ENCODE results near the gene MBOAT2. TPM values are rescaled to one million over a fixed set of nuclear protein-coding genes. Genes with fewer than 3 reads are reported as not detected.
"Not testable (repeated sequence)": the region's sequence is repeated elsewhere in the genome, so short reads cannot be mapped to it uniquely, and the experiment has no call there.

The MBOAT2 gene
- total and polyA plus RNA-seq, 2 experiments from 2014 or later: 15.9 to 22.7 TPM

DNA sequence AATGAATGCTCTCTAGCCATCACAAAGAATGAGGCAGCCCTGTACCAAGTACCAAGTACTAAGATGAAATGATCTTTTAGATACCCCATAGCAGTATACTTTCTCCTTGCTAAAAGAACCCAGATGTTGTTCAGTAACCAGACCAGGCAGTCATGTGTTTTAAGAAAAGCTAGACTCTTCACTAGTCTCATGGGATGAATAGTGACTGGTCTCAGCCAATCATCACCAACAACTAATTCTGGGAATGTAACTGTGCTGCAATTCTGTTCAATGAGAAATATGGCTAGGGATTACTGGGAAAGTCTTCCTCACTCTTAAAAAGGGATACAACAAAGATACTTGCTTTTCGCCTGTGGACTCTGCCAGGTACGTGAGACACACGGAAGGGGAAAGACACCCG is 29.5 kb downstream of the MBOAT2 start (continued):
- TF ChIP-seq, protein P1, sequence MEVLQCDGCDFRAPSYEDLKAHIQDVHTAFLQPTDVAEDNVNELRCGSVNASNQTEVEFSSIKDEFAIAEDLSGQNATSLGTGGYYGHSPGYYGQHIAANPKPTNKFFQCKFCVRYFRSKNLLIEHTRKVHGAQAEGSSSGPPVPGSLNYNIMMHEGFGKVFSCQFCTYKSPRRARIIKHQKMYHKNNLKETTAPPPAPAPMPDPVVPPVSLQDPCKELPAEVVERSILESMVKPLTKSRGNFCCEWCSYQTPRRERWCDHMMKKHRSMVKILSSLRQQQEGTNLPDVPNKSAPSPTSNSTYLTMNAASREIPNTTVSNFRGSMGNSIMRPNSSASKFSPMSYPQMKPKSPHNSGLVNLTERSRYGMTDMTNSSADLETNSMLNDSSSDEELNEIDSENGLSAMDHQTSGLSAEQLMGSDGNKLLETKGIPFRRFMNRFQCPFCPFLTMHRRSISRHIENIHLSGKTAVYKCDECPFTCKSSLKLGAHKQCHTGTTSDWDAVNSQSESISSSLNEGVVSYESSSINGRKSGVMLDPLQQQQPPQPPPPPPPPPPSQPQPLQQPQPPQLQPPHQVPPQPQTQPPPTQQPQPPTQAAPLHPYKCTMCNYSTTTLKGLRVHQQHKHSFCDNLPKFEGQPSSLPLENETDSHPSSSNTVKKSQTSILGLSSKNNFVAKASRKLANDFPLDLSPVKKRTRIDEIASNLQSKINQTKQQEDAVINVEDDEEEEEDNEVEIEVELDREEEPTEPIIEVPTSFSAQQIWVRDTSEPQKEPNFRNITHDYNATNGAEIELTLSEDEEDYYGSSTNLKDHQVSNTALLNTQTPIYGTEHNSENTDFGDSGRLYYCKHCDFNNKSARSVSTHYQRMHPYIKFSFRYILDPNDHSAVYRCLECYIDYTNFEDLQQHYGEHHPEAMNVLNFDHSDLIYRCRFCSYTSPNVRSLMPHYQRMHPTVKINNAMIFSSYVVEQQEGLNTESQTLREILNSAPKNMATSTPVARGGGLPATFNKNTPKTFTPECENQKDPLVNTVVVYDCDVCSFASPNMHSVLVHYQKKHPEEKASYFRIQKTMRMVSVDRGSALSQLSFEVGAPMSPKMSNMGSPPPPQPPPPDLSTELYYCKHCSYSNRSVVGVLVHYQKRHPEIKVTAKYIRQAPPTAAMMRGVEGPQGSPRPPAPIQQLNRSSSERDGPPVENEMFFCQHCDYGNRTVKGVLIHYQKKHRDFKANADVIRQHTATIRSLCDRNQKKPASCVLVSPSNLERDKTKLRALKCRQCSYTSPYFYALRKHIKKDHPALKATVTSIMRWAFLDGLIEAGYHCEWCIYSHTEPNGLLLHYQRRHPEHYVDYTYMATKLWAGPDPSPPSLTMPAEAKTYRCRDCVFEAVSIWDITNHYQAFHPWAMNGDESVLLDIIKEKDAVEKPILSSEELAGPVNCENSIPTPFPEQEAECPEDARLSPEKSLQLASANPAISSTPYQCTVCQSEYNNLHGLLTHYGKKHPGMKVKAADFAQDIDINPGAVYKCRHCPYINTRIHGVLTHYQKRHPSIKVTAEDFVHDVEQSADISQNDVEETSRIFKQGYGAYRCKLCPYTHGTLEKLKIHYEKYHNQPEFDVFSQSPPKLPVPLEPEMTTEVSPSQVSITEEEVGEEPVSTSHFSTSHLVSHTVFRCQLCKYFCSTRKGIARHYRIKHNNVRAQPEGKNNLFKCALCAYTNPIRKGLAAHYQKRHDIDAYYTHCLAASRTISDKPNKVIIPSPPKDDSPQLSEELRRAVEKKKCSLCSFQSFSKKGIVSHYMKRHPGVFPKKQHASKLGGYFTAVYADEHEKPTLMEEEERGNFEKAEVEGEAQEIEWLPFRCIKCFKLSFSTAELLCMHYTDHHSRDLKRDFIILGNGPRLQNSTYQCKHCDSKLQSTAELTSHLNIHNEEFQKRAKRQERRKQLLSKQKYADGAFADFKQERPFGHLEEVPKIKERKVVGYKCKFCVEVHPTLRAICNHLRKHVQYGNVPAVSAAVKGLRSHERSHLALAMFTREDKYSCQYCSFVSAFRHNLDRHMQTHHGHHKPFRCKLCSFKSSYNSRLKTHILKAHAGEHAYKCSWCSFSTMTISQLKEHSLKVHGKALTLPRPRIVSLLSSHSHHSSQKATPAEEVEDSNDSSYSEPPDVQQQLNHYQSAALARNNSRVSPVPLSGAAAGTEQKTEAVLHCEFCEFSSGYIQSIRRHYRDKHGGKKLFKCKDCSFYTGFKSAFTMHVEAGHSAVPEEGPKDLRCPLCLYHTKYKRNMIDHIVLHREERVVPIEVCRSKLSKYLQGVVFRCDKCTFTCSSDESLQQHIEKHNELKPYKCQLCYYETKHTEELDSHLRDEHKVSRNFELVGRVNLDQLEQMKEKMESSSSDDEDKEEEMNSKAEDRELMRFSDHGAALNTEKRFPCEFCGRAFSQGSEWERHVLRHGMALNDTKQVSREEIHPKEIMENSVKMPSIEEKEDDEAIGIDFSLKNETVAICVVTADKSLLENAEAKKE (CRISPR knock-in tag; IDR thresholded peaks at IDR 0.05): no peak

DNA sequence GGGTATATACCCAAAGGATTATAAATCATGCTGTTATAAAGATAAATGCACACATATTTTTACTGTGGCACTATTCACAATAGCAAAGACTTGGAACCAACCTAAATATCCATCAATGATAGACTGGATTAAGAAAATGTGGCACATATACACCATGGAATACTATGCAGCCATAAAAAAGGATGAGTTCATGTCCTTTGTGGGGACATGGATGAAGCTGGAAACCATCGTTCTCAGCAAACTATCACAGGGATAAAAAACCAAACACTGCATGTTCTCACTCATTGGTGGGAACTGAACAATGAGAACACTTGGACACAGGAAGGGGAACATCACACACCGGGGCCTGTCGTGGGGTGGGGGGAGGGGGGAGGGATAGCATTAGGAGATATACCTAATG is 30.5 kb downstream of the MBOAT2 start:
- not testable (repeated sequence) for H3K36me3 ChIP-seq (ENCODE audit: insufficient read depth); H3K4me3 Mint-ChIP-seq; H2AFZ ChIP-seq; H3K36me3 Mint-ChIP-seq (ENCODE audit: low read depth); H3K27ac ChIP-seq (ENCODE audit: low read depth); H4K20me1 ChIP-seq (replicated peaks; ENCODE audit: insufficient read depth); DNase-seq (ENCODE audit: low spot score); H3K27ac Mint-ChIP-seq; H3K27me3 ChIP-seq (ENCODE audit: insufficient read depth); H3K9me2 ChIP-seq (ENCODE audit: insufficient read depth); H3K9me3 Mint-ChIP-seq; H3K4me1 ChIP-seq (ENCODE audit: insufficient read depth); H3K4me2 ChIP-seq; H3F3A ChIP-seq (replicated peaks; ENCODE audit: low read depth); H3K27me3 Mint-ChIP-seq (ENCODE audit: insufficient read depth, low read depth, poor library complexity); H3K4me3 ChIP-seq; ATAC-seq; H3K4me1 Mint-ChIP-seq
- H3K79me2 ChIP-seq (replicated peaks; ENCODE audit: insufficient read depth): peaks cover 98% of the 10 kb centered on the region

DNA sequence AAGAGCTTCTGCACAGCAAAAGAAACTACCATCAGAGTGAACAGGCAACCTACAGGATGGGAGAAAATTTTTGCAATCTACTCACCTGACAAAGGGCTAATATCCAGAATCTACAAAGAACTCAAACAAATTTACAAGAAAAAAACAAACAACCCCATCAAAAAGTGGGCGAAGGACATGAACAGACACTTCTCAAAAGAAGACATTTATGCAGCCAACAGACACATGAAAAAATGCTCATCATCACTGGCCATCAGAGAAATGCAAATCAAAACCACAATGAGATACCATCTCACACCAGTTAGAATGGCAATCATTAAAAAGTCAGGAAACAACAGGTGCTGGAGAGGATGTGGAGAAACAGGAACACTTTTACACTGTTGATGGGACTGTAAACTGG is 30.9 kb downstream of the MBOAT2 start:
- H3K4me3 Mint-ChIP-seq; H3K27me3 ChIP-seq (ENCODE audit: insufficient read depth); H2AFZ ChIP-seq; H3K4me3 ChIP-seq; H3K9me3 Mint-ChIP-seq; H3F3A ChIP-seq (replicated peaks; ENCODE audit: low read depth); H3K27ac ChIP-seq (ENCODE audit: low read depth); H3K4me1 ChIP-seq (ENCODE audit: insufficient read depth); H3K27me3 Mint-ChIP-seq (ENCODE audit: insufficient read depth, low read depth, poor library complexity); H3K4me1 Mint-ChIP-seq; H3K4me2 ChIP-seq; H3K27ac Mint-ChIP-seq; H3K36me3 ChIP-seq (ENCODE audit: insufficient read depth); H3K9me2 ChIP-seq (ENCODE audit: insufficient read depth); ATAC-seq; H3K36me3 Mint-ChIP-seq (ENCODE audit: low read depth); H4K20me1 ChIP-seq (replicated peaks; ENCODE audit: insufficient read depth); DNase-seq (ENCODE audit: low spot score): not testable (repeated sequence)
- H3K79me2 ChIP-seq (replicated peaks; ENCODE audit: insufficient read depth): peaks cover 98% of the 10 kb centered on the region

DNA sequence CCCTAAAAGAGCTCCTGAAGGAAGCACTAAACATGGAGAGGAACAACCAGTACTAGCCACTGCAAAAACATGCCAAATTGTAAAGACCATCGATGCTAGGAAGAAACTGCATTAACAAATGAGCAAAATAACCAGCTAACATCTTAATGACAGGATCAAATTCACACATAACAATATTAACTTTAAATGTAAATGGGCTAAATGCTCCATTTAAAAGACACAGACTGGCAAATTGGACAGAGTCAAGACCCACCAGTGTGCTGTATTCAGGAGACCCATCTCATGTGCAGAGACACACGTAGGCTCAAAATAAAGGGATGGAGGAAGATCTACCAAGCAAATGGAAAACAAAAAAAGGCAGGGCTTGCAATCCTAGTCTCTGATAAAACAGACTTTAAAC is 34.1 kb downstream of the MBOAT2 start:
- H3K36me3 ChIP-seq (ENCODE audit: insufficient read depth); ATAC-seq; H3K4me1 Mint-ChIP-seq; H2AFZ ChIP-seq; H3K4me1 ChIP-seq (ENCODE audit: insufficient read depth); H3K27me3 Mint-ChIP-seq (ENCODE audit: insufficient read depth, low read depth, poor library complexity); H3K27ac ChIP-seq (ENCODE audit: low read depth); H3K27me3 ChIP-seq (ENCODE audit: insufficient read depth); H3F3A ChIP-seq (replicated peaks; ENCODE audit: low read depth); H4K20me1 ChIP-seq (replicated peaks; ENCODE audit: insufficient read depth); H3K27ac Mint-ChIP-seq; DNase-seq (ENCODE audit: low spot score); H3K9me3 Mint-ChIP-seq; H3K4me3 Mint-ChIP-seq; H3K9me2 ChIP-seq (ENCODE audit: insufficient read depth); H3K4me2 ChIP-seq; H3K4me3 ChIP-seq; H3K36me3 Mint-ChIP-seq (ENCODE audit: low read depth): not testable (repeated sequence)
- H3K79me2 ChIP-seq (replicated peaks; ENCODE audit: insufficient read depth): peaks cover 97% of the 10 kb centered on the region

Measured in GM23338 (cell line).